OCI-LY3 (cell line): ENCODE results near the gene IL22.

Experiments
- H2AFZ ChIP-seq: fragments of 200-600, 300-600 bp; shearing (Covaris generic); 2 replicates; pipeline ENCODE4 v1.6.0; 2014; ENCODE audit warnings: antibody characterized with exemption, low read depth, low read length
- H3K27ac ChIP-seq: fragments of 200-600, 300-600 bp; sonication (generic); 2 replicates; pipeline ENCODE4 v1.5.1; 2014; ENCODE audit warnings: mild to moderate bottlenecking, low read length, moderate library complexity, mixed read lengths
- H3K27me3 ChIP-seq: fragments of 200-600, 300-600 bp; sonication (generic); 2 replicates; pipeline ENCODE4 v1.6.1; 2014; ENCODE audit warnings: low read depth, low read length, mixed read lengths
- H3K36me3 ChIP-seq: fragments of 200-600, 300-600 bp; sonication (generic); replicated peaks from 2 replicates; pipeline ENCODE3; 2014; ENCODE audit warnings: low read depth, low read length, mixed read lengths
- H3K4me1 ChIP-seq: fragments of 300-600, 200-600 bp; sonication (generic); 2 replicates; pipeline ENCODE4 v1.6.1; 2014; ENCODE audit warnings: low read length, mixed read lengths
- H3K4me2 ChIP-seq: fragments of 200-600, 300-600 bp; sonication (generic); 2 replicates; pipeline ENCODE4 v1.6.1; 2014; ENCODE audit warnings: low read length, mixed read lengths
- H3K4me3 ChIP-seq: fragments of 300-600, 200-600 bp; sonication (generic); 2 replicates; pipeline ENCODE4 v1.5.1; 2014; ENCODE audit warnings: antibody characterized with exemption, mild to moderate bottlenecking, low read length, moderate library complexity
- H3K79me2 ChIP-seq: fragments of 300-600, 200-600 bp; shearing (Covaris generic); 2 replicates; pipeline ENCODE4 v1.6.1; 2014; ENCODE audit warnings: mild to moderate bottlenecking, low read length, mixed read lengths
- H3K9ac ChIP-seq: fragments of 300-600, 200-600 bp; shearing (Covaris generic); 2 replicates; pipeline ENCODE4 v1.6.0; 2014; ENCODE audit warnings: mild to moderate bottlenecking, low read length, moderate library complexity
- H3K9me3 ChIP-seq: fragments of 200-600, 300-600 bp; shearing (Covaris generic); 2 replicates; pipeline ENCODE4 v1.6.1; 2014; ENCODE audit warnings: low read length, mixed read lengths; ENCODE audit not compliant: insufficient read depth
- H4K20me1 ChIP-seq: fragments of 200-600, 300-600 bp; sonication (generic); 2 replicates; pipeline ENCODE4 v1.6.1; 2016; ENCODE audit warnings: low read length, mixed read lengths; ENCODE audit not compliant: insufficient read depth
- EZH2phosphoT487 ChIP-seq: fragments of 200-600 bp; shearing (Covaris generic); IDR thresholded peaks from 2 replicates; pipeline ENCODE4 v1.6.1; 2018; ENCODE audit warnings: antibody characterized with exemption, mixed run types, low read depth
- TF ChIP-seq, protein P1 (sequence below): fragments of 200-600, 300-600 bp; sonication (generic); IDR thresholded peaks from 2 replicates; pipeline ENCODE4 v1.5.1; 2014; ENCODE audit warnings: antibody characterized with exemption, low read length, low read depth

IL22 gene

DNA sequence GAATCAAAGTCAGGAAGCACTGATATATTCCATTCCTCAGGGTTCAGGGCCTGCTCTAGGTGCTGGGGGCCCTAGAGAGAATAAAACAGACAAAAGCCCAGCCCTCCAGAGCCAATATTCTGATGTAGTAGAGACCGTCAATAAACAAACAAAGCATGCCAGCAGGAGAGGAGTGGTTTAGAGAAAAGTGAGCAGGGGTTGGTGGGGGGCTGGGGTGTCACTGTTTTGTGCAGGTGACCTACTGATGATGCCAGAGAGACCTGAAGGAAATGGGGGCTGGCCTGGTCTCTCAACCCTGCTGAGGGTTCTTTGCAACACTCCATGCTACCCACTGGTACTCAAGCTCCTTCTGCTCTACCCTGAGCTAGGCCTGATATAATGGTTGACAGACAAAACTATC is 54.3 kb downstream of the IL22 start:
- Histone ChIP-seq H3K4me1 (no peaks in the 10 kb centered on the region), H3K9ac (no peak overlapping the region), H4K20me1 (no peaks in the 10 kb centered on the region), H3K4me2 (no peak overlapping the region), H3K79me2 (no peaks in the 10 kb centered on the region), H3K4me3 (no peak overlapping the region), H2AFZ (no peak overlapping the region), H3K27ac (no peak overlapping the region), H3K36me3 (no peaks in the 10 kb centered on the region), H3K27me3 (peaks cover 3% of the 10 kb centered on the region; the same call in 1 of the 2 replicates), H3K9me3 (no peaks in the 10 kb centered on the region)
- no peak for TF ChIP-seq EZH2phosphoT487
- TF ChIP-seq, protein P1, sequence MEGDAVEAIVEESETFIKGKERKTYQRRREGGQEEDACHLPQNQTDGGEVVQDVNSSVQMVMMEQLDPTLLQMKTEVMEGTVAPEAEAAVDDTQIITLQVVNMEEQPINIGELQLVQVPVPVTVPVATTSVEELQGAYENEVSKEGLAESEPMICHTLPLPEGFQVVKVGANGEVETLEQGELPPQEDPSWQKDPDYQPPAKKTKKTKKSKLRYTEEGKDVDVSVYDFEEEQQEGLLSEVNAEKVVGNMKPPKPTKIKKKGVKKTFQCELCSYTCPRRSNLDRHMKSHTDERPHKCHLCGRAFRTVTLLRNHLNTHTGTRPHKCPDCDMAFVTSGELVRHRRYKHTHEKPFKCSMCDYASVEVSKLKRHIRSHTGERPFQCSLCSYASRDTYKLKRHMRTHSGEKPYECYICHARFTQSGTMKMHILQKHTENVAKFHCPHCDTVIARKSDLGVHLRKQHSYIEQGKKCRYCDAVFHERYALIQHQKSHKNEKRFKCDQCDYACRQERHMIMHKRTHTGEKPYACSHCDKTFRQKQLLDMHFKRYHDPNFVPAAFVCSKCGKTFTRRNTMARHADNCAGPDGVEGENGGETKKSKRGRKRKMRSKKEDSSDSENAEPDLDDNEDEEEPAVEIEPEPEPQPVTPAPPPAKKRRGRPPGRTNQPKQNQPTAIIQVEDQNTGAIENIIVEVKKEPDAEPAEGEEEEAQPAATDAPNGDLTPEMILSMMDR: no peak

DNA sequence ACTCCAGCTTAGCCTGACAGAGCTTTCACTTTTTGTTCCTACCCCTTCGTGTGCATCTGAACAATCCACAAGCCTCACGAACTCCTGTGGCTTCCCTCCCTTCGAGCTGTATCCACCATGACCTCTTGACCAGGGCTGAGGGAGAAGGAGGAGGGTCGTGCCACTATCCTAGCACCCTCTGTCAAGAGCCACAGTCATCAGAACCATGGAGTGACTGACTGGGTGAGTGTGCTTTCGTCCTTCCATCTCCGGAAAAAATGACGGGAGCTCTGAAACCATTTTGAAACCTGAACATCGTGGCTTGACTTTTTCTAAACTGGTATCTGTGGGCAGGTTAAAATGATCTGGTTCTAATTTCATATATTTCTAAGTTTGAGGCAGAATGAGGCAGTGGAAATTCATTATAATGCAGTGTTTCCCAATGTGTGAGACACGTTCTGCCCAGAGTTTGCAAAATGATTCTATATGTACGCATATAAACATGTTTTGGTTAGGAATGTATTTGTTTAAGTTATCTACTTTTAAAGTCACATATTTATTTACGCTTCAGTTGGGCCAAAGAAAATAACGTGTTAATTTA is 54.8 kb downstream of the IL22 start:
- H3K79me2 ChIP-seq: no peaks in the 10 kb centered on the region
- H3K36me3 ChIP-seq: no peaks in the 10 kb centered on the region
- H3K27ac ChIP-seq: no peak overlapping the region
- H4K20me1 ChIP-seq: no peaks in the 10 kb centered on the region
- H3K9ac ChIP-seq: no peak overlapping the region
- H3K4me1 ChIP-seq: no peaks in the 10 kb centered on the region
- H3K27me3 ChIP-seq: peaks cover 3% of the 10 kb centered on the region; the same call in 1 of the 2 replicates
- H3K9me3 ChIP-seq: no peaks in the 10 kb centered on the region
- H3K4me3 ChIP-seq: no peak overlapping the region
- TF ChIP-seq EZH2phosphoT487: no peak
- TF ChIP-seq, protein P1: no peak
- no peak overlapping the region for H3K4me2 ChIP-seq
- H2AFZ ChIP-seq: no peak overlapping the region
